Mucosa of rectum (tissue), 2 donors: ENCODE measurements around the gene COA3.

ENCODE experiments used
- H3K27ac ChIP-seq, 2 donors: one replicate each; pipeline ENCODE4 v1.7.0; 2013; ENCODE audit warnings: inconsistent platforms in 2 of 2, low read depth in 2 of 2, low read length in 2 of 2
- H3K27me3 ChIP-seq, 2 donors: one replicate each; pipeline ENCODE4 v1.7.0; 2013; ENCODE audit warnings: low read length in 2 of 2; ENCODE audit not compliant: control insufficient read depth in 2 of 2, insufficient read depth in 2 of 2
- H3K36me3 ChIP-seq, 2 donors: one replicate each; pipeline ENCODE4 v1.7.0; 2013; ENCODE audit warnings: low read length in 2 of 2; ENCODE audit not compliant: control insufficient read depth in 2 of 2, insufficient read depth in 2 of 2
- H3K4me1 ChIP-seq, 2 donors: one replicate each; pipeline ENCODE4 v1.7.0; 2013; ENCODE audit warnings: low read length in 2 of 2, mild to moderate bottlenecking in 1 of 2; ENCODE audit not compliant: control insufficient read depth in 2 of 2, insufficient read depth in 2 of 2
- H3K4me3 ChIP-seq, 2 donors: one replicate each; pipeline ENCODE4 v1.7.0; 2013; ENCODE audit warnings: low read length in 2 of 2
- H3K9ac ChIP-seq, 2 donors: one replicate each; pipeline ENCODE4 v1.7.0; 2013; ENCODE audit warnings: low read length in 2 of 2, low read depth in 1 of 2, mild to moderate bottlenecking in 1 of 2
- H3K9me3 ChIP-seq, 2 donors: one replicate each; pipeline ENCODE4 v1.7.0; 2013; ENCODE audit warnings: low read length in 2 of 2; ENCODE audit not compliant: control insufficient read depth in 2 of 2
- donor health status: healthy.
- donor health status: Normal muscosa, but diverticular disease.

Gene COA3

DNA sequence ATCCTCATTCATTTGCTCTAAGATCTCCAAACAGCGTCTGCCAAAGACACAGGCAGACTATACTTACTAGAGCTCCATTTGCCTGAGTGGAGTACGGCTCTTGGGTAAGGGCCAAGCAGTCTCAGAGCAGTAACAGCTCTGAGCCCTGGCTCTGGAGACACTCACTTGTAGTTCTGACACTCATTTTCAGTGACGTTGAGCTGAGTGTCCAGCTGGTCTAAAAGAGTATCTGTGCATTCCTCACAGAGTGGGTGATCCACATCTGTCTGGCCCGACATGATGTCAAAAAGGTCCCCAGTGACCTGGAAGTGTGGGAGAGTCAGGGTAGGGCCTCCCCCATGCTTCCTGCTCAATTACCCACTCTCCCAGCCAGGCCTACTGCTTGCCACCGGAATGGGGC, 19.9 kb upstream of the COA3 start:
- Histone ChIP-seq H3K4me1 (peaks cover under 1% of the 10 kb centered on the region in 2 donors), H3K9me3 (no peaks in the 10 kb centered on the region), H3K27me3 (no peaks in the 10 kb centered on the region), H3K36me3 (peaks cover 59 to 75% of the 10 kb centered on the region in 2 donors), H3K9ac (no peak overlapping the region), H3K4me3 (no peak overlapping the region), H3K27ac (no peak overlapping the region)

DNA sequence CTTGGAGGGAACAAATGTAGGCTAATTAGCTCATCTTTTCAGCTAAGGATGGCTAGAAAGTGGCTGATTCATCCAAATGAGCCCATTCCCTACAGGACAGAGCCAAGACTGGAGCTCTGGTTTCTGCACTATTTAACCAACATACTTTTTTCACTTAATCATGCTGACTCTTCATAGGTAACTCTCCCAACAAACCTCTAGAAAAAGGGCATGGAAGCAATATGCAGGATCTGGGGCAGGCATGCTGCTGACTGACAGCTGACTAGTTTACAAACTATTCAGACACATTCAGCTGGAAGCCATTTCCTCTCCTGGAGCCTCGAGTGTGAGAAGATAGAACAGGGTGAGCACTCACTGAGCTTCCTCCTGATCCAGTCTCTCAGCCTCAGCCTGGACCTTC, 19.4 kb upstream of the COA3 start:
- Histone ChIP-seq H3K4me1 (no peaks in the 10 kb centered on the region), H3K27me3 (no peaks in the 10 kb centered on the region), H3K36me3 (peaks cover 60 to 76% of the 10 kb centered on the region in 2 donors), H3K9ac (no peak overlapping the region), H3K9me3 (no peaks in the 10 kb centered on the region), H3K27ac (no peak overlapping the region), H3K4me3 (no peak overlapping the region)

DNA sequence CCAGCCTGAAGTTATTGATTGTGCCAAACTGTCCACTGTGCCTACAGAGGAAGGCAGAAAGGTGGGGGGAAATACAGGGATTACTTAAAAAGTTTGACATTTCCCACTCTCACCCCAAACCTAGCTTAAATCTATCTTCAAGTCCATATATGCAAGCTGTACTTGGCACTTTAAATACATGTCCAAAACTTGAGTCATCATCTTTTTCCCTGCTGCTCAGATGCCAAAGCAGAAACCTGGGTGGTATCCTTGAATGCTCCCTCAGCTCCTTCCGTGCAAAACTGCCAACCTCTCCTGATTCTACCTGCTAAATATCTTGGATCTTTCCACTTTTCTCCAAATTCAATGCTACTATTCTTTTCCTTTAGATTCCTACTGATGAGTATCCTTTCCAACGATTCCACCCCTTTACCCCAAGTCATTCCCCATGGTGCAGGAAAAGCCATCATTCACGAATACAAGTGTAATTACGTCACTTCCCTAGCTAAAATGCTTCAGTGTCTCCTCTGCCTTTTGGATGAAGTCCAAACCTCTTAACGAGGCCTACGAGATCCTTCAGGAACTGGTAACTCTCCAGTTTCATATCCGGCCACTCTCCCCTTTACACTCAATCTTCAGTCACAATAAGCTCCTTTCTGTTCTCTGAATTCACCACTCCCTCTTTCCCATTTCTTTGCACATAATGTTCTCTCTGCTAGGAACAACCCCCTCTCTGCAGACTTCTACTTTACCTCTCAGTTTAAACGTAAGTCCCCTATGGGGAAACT, 16.3 kb upstream of the COA3 start:
- H3K27me3 ChIP-seq, result no peaks in the 10 kb centered on the region
- H3K36me3 ChIP-seq, result peaks cover 64 to 73% of the 10 kb centered on the region in 2 donors
- no peak overlapping the region for H3K27ac ChIP-seq
- H3K9ac ChIP-seq, result no peak overlapping the region
- no peak overlapping the region for H3K4me3 ChIP-seq
- no peaks in the 10 kb centered on the region for H3K9me3 ChIP-seq
- no peaks in the 10 kb centered on the region for H3K4me1 ChIP-seq

DNA sequence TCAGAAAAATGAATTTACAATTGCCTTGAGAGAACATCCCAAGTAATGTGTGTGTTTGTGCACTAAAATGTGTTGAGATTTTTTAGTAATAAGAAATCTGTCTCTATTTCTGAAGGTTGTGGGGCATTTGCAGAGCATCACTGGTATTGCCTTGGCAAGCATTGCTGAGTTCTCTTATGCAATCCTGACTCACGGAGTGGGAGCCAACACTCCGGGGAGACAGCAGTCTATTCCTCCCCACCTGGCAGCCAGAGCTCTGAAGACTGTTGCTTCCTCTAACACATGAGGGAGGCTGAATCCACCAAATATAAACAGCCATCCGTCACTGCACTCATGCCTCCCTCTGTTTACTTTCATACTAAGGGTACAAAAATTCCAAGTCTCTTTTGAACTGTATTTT, 10.7 kb upstream of the COA3 start:
- Histone ChIP-seq H3K9me3 (no peaks in the 10 kb centered on the region), H3K27me3 (no peaks in the 10 kb centered on the region), H3K9ac (no peak overlapping the region), H3K4me1 (peaks cover 15 to 19% of the 10 kb centered on the region in 2 donors), H3K36me3 (peaks cover 27 to 29% of the 10 kb centered on the region in 2 donors), H3K4me3 (no peak overlapping the region), H3K27ac (no peak overlapping the region)

DNA sequence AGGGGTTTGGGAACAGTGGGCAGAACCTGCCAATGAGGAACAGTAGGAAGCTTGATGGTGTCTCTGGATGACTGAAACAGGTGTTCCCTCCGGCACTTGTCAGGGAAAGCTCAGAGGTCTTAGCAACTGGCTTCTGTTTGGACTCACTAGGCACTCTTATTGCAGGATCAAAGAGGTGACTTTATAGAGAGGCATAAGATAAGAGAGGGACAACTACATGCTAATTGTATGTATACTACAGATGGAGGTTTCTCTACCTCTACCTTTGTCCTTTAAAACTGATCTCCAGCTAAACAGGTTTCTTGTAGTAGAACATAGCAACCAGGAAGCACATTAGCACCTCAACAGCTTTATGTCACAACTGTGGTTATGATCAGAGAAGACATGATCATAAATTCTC, 7.7 kb upstream of the COA3 start:
- no peak overlapping the region for H3K4me3 ChIP-seq

DNA sequence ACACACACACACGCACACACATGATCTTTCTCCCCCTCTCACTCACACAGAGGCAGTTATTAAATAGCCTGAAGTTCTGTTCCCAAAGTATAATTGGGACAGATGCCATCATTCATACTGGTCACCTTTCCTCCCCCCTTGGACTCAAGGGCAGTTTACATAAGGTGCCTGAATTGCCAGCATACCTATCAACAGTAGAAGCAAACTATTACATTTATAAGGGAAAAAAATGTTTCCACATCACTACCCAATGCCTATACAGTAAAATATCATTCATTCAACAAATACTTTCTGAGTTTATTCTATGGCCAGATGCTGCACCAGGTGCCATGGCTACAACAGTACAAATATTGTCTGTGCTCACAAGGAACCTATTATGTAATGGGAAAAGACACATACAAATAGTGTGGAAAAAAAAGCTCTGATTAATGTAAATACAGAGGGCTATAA, 6.4 kb upstream of the COA3 start:
- Histone ChIP-seq H3K4me3 (no peak overlapping the region), H3K9ac (peak overlapping the region in 1 of 2 donors; percentile 6), H3K27ac (peak overlapping the region; percentile 49 to 80), H3K9me3 (no peaks in the 10 kb centered on the region), H3K36me3 (peaks cover 5 to 6% of the 10 kb centered on the region in 2 donors), H3K27me3 (no peaks in the 10 kb centered on the region), H3K4me1 (peaks cover 26 to 33% of the 10 kb centered on the region in 2 donors)

More for the DNA sequence above, 7.7 kb upstream of the COA3 start:
- peaks cover 26 to 33% of the 10 kb centered on the region in 2 donors for H3K4me1 ChIP-seq
- peak overlapping the region in 1 of 2 donors; percentile 9 for H3K9ac ChIP-seq
- peaks cover 14 to 15% of the 10 kb centered on the region in 2 donors for H3K36me3 ChIP-seq
- H3K9me3 ChIP-seq, result no peaks in the 10 kb centered on the region
- no peaks in the 10 kb centered on the region for H3K27me3 ChIP-seq
- peak overlapping the region; percentile 80 to 83 for H3K27ac ChIP-seq

DNA sequence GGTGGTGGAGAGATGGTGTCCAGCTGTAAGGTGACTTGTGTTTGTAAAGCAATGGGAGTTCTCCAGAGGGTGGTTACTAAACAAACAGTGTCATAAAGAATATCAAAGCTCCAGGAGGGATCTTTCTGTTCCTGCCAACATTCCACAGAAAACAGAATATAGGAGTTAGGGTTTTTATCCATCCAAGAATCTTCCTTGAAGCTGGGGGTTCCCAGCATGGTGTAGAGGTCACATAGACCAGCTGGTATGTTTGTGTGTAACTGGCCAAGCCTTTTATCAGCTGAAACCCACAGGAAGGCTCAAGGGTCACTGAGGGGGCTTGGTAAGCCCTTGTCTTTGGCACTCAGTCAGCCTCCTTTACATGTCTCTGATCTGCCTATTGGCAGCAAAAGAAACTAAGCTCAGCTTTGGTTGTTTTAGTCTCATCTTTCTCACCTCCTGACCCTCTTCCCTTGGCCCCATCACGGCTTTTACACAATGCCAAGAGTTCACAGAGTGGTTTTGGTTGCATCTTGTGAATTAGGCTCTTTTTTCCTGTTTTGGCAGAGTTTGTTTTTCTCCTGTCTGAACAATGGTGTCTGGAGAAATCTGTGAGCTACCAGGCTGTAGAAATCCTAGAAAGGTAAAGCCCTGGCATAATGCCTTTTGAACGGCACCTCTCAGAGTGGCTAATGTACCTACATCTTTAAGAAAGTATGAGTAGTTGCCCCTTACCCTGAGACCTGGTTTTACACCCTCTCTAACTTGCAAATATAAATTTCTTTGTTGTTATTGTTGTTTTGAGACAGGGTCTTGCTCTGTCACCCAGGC, 4.8 kb upstream of the COA3 start:
- Histone ChIP-seq H3K9me3 (no peaks in the 10 kb centered on the region), H3K36me3 (no peaks in the 10 kb centered on the region), H3K27ac (peak overlapping the region; percentile 49 to 80), H3K4me1 (peaks cover 31 to 39% of the 10 kb centered on the region in 2 donors), H3K27me3 (no peaks in the 10 kb centered on the region), H3K4me3 (no peak overlapping the region), H3K9ac (peak overlapping the region in 1 of 2 donors; percentile 56)

DNA sequence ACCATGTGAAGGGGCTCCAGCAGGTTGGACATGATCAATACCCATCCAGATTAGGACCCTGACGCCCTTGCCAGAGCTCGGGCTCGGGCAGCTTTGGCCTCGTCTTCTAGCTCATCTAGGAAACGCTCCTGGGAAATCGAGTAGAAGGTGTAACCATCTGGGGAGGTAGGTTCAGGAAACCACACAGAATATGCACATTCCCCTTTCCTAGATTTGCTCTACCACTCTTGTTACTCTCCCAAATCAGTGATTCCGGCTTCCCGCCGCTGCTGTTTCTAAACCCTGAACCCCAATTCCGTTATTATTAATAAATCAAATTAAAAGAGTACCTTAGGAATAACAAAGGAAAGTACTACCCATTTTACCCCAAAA, 507 bp downstream of the COA3 start:
- no peaks in the 10 kb centered on the region for H3K27me3 ChIP-seq
- peak overlapping the region; percentile 97 to 98 for H3K4me3 ChIP-seq
- peak overlapping the region; percentile 90 to 94 for H3K27ac ChIP-seq
- no peaks in the 10 kb centered on the region for H3K9me3 ChIP-seq
- H3K36me3 ChIP-seq, result peaks cover 6 to 12% of the 10 kb centered on the region in 2 donors
- H3K4me1 ChIP-seq, result peaks cover 41 to 42% of the 10 kb centered on the region in 2 donors
- H3K9ac ChIP-seq, result peak overlapping the region; percentile 97 to 99

DNA sequence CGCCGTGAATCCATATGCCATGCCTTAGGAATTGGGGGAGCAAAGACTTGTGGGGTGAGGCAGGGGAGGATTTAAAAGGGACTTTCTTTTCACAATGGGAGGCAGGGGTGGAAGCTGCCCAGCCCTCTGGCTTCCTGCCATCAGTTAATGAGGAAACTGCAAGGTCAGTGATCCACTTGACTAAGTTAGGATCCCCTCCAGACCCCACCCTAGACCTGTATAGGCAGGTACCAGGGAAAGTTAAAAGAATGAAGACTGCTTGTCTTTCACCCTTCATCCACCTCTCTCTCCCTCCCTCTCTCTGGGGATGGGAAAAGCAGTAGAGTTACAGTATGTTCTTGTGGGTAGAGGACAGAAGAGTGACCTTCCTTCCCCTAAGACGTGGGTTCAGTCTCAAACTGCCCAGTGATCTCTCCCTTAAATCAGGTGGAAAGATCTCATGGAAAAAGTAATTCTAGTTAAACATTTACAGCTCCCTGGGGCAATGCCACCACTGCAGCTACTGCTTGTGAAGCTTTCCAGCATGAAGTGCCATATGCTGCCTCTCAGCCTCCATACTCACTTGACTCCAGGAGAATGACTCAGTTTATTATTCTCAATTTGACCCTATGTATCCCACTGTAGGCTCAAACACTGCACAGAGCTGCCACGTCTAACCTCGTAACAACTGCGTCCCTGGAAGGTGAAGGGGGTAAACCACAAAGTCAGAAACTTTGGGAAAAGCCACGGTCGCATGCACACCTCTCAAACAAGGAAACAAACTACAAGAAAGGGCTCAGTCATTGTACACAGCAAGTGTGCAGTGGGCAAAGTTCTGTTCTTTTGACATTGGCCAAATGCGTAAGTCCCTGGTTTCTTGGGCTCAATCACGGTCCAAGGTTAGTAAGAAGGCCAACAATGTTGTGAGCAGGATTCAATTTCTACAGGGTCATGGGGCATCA, 1.2 kb downstream of the COA3 start:
- Histone ChIP-seq H3K9ac (peak overlapping the region; percentile 97 to 99), H3K9me3 (no peaks in the 10 kb centered on the region), H3K36me3 (peaks cover 6 to 12% of the 10 kb centered on the region in 2 donors), H3K27ac (peak overlapping the region; percentile 90 to 94), H3K27me3 (no peaks in the 10 kb centered on the region), H3K4me3 (peak overlapping the region; percentile 97 to 98), H3K4me1 (peaks cover 36 to 37% of the 10 kb centered on the region in 2 donors)
